K562 (cell line): ENCODE data around the gene USP48. TPM values are rescaled to one million over a fixed set of nuclear protein-coding genes. Genes with fewer than 3 reads are reported as not detected.

Experiments used
- ATAC-seq: fragments of 200-7000 bp; cut with Tn5 transposase; 3 replicates; pipeline ENCODE4 v1.9.1; 2020; ENCODE audit warnings: moderate library complexity
- BruUV-seq: library from RNA; stranded (reverse); fragments of 400-500 nt; replicated peaks from 2 replicates; lab custom pipeline; 2021; lab: Mats Ljungman, UMichigan
- CTCF ChIA-PET: fragments of 300-600 bp; formaldehyde crosslinking; extraction: SDS; loops from one replicate; lab custom pipeline; 2021; ENCODE audit warnings: low intra/inter-chr PET ratio; lab: Yijun Ruan, JAX
- POLR2A ChIA-PET: fragments of 300-600, 350-650 bp; sonication (Branson Sonifier 250); formaldehyde crosslinking; extraction: SDS; loops from one replicate; lab custom pipeline; 2021; ENCODE audit warnings: antibody characterized with exemption, inconsistent platforms; lab: Yijun Ruan, JAX
- DNase-seq, 4 experiments: peaks; one replicate each; pipeline versions ENCODE4 v3.0.0 to v3.0.0-alpha.2; 2011 to 2018; ENCODE audit warnings: low spot score in 3 of 4, mixed read lengths in 3 of 4; ENCODE audit errors: extremely low read depth in 1 of 4
- FAIRE-seq: peaks from 2 replicates; lab custom pipeline; 2011; peaks lifted over from hg19 to GRCh38; lab: Jason Lieb, UNC
- H2AFZ ChIP-seq: 2 replicates; pipeline ENCODE4 v1.6.0; 2011; ENCODE audit warnings: low read depth, low read length, control low read depth, inconsistent platforms
- H3K27ac ChIP-seq: fragments of 200-600 bp; 3 replicates; pipeline ENCODE4 v1.8.0; 2011; ENCODE audit warnings: low read depth, mild to moderate bottlenecking, control low read depth, inconsistent platforms, low read length, moderate library complexity, mixed read lengths; ENCODE audit errors: extremely low read depth
- H3K27me3 ChIP-seq, 2 experiments: fragments of 300-600 bp in 1 of 2; 2 replicates in 1 of 2; 3 replicates in 1 of 2; pipeline versions ENCODE4 v1.6.0 to v1.8.0; 2011; ENCODE audit warnings: inconsistent platforms in 2 of 2, low read length in 2 of 2, mild to moderate bottlenecking in 1 of 2, mixed read lengths in 1 of 2, moderate library complexity in 1 of 2; ENCODE audit not compliant: control insufficient read depth in 2 of 2, insufficient read depth in 2 of 2
- H3K36me3 ChIP-seq: fragments of 300-600 bp; 3 replicates; pipeline ENCODE4 v1.8.0; 2011; ENCODE audit warnings: mild to moderate bottlenecking, low read length, inconsistent platforms; ENCODE audit not compliant: control insufficient read depth, insufficient read depth
- H3K4me1 ChIP-seq, 2 experiments: fragments of 200-600 bp in 1 of 2; replicated peaks in 1 of 2; 2 replicates in 1 of 2; 3 replicates in 1 of 2; pipeline versions ENCODE4 v1.5.1 to v1.8.0; 2011; ENCODE audit warnings: inconsistent platforms in 2 of 2, low read length in 2 of 2, mild to moderate bottlenecking in 1 of 2, mixed read lengths in 1 of 2, moderate library complexity in 1 of 2; ENCODE audit not compliant: control insufficient read depth in 2 of 2, insufficient read depth in 2 of 2
- H3K4me2 ChIP-seq: 2 replicates; pipeline ENCODE4 v1.6.1; 2011; ENCODE audit warnings: low read length, control low read depth, inconsistent platforms, mixed read lengths; ENCODE audit not compliant: insufficient read depth
- H3K4me3 ChIP-seq: fragments of 200-600 bp; sonication (generic), shearing (Covaris generic); 2 replicates; pipeline ENCODE4 v1.5.1; 2016; ENCODE audit warnings: control low read depth, inconsistent platforms
- H3K79me2 ChIP-seq: fragments of 200-600 bp; 3 replicates; pipeline ENCODE4 v1.8.0; 2011; ENCODE audit warnings: low read length, inconsistent platforms; ENCODE audit not compliant: control insufficient read depth, insufficient read depth
- H3K9ac ChIP-seq, 2 experiments: 2 replicates each; pipeline versions ENCODE4 v1.6.0 to v1.6.1; 2011; ENCODE audit warnings: low read depth in 2 of 2, low read length in 2 of 2, control low read depth in 1 of 2, inconsistent platforms in 1 of 2, mild to moderate bottlenecking in 1 of 2, mixed read lengths in 1 of 2; ENCODE audit not compliant: insufficient read depth in 1 of 2
- H3K9me1 ChIP-seq: one replicate; pipeline ENCODE4 v1.6.0; 2011; ENCODE audit warnings: inconsistent platforms, mild to moderate bottlenecking, low read length, moderate library complexity; ENCODE audit not compliant: control insufficient read depth, insufficient read depth
- H3K9me3 ChIP-seq: replicated peaks from 2 replicates; pipeline ENCODE4 v1.5.1; 2011; ENCODE audit warnings: low read depth, low read length, inconsistent platforms; ENCODE audit not compliant: control insufficient read depth, insufficient read depth
- H4K20me1 ChIP-seq: replicated peaks from 2 replicates; pipeline ENCODE4 v1.6.1; 2011; ENCODE audit warnings: low read length, inconsistent platforms, mixed read lengths; ENCODE audit not compliant: control insufficient read depth, insufficient read depth
- ARID1B ChIP-seq: fragments of 450-650 bp; IDR thresholded peaks from 2 replicates; pipeline ENCODE4 v1.6.1; 2016; ENCODE audit warnings: antibody characterized with exemption, mild to moderate bottlenecking, inconsistent platforms
- E2F3 ChIP-seq: fragments of 250-450 bp; sonication (Bioruptor Pico); IDR thresholded peaks from 2 replicates; pipeline ENCODE4 v1.4.0; 2020; ENCODE audit warnings: mild to moderate bottlenecking
- HES1 ChIP-seq: fragments of 450-650 bp; IDR thresholded peaks from 2 replicates; pipeline ENCODE4 v1.6.1; 2016; ENCODE audit warnings: low read depth, mild to moderate bottlenecking, moderate library complexity
- KLF10 ChIP-seq: fragments of 250-450 bp; sonication (Bioruptor Pico); IDR thresholded peaks from 2 replicates; pipeline ENCODE4 v1.6.1; 2021; ENCODE audit warnings: matching md5 sums
- MECOM ChIP-seq: fragments of 250-450 bp; sonication (Bioruptor Pico); IDR thresholded peaks from 2 replicates; pipeline ENCODE4 v1.8.0; 2022; ENCODE audit warnings: inconsistent platforms
- NFYB ChIP-seq: IDR thresholded peaks from 2 replicates; pipeline ENCODE4 v1.6.1; 2011; ENCODE audit warnings: mild to moderate bottlenecking, moderate library complexity; ENCODE audit not compliant: insufficient read length; ENCODE audit errors: extremely low read depth
- PTRF ChIP-seq: fragments of 450-650 bp; IDR thresholded peaks from 2 replicates; pipeline ENCODE4 v1.6.1; 2016; ENCODE audit warnings: mild to moderate bottlenecking, missing genetic modification characterization, missing compliant biosample characterization
- RBM15 ChIP-seq: fragments of 200-400 bp; formaldehyde crosslinking; IDR thresholded peaks from 2 replicates; pipeline ENCODE4 v1.6.1; 2018; ENCODE audit warnings: mild to moderate bottlenecking, low read length, moderate library complexity; ENCODE audit not compliant: insufficient read depth
- RCOR1 ChIP-seq, 2 experiments: IDR thresholded peaks; 2 replicates each; pipeline ENCODE4 v1.6.1; 2012; ENCODE audit warnings: low read depth in 2 of 2, low read length in 2 of 2, borderline replicate concordance in 1 of 2, improper control_type of control experiment in 1 of 2
- RFX7 ChIP-seq: fragments of 250-450 bp; sonication (Bioruptor Pico); IDR thresholded peaks from 2 replicates; pipeline ENCODE4 v1.5.1; 2021; ENCODE audit warnings: mild to moderate bottlenecking
- SAP30 ChIP-seq: fragments of 200-600 bp; sonication (generic); IDR thresholded peaks from 2 replicates; pipeline ENCODE4 v1.6.1; 2012; ENCODE audit warnings: borderline replicate concordance, low read depth, mild to moderate bottlenecking, moderate library complexity, low read length, control low read depth, inconsistent platforms; ENCODE audit not compliant: insufficient read depth, poor library complexity, severe bottlenecking
- SIN3A ChIP-seq, 2 experiments: fragments of 150-350 bp in 1 of 2; IDR thresholded peaks; 2 replicates each; pipeline ENCODE4 v1.6.1; 2011 to 2016; ENCODE audit warnings: borderline replicate concordance in 2 of 2, low read depth in 2 of 2, low read length in 2 of 2, mild to moderate bottlenecking in 2 of 2, moderate library complexity in 2 of 2; ENCODE audit not compliant: control insufficient read depth in 1 of 2
- TCF7L2 ChIP-seq: fragments of 150-350 bp; IDR thresholded peaks from 2 replicates; pipeline ENCODE4 v1.6.1; 2016; ENCODE audit warnings: low read depth, mild to moderate bottlenecking, low read length, moderate library complexity
- TEAD4 ChIP-seq, 2 experiments: sonication (generic) in 1 of 2; formaldehyde crosslinking in 1 of 2; IDR thresholded peaks; 2 replicates each; pipeline versions ENCODE4 v1.6.1 to v1.8.0; 2012 to 2022; ENCODE audit warnings: borderline replicate concordance in 1 of 2, inconsistent platforms in 1 of 2, low read length in 1 of 2, mild to moderate bottlenecking in 1 of 2, missing genetic modification reagents in 1 of 2
- TFE3 ChIP-seq: fragments of 450-650 bp; formaldehyde crosslinking; IDR thresholded peaks from 2 replicates; pipeline ENCODE4 v1.4.0; 2020; ENCODE audit warnings: mild to moderate bottlenecking, mixed read lengths
- ZFPM2 ChIP-seq: fragments of 250-450 bp; sonication (Bioruptor Pico); IDR thresholded peaks from 2 replicates; pipeline ENCODE4 v1.5.1; 2022; ENCODE audit warnings: mild to moderate bottlenecking
- ZNF224 ChIP-seq: sonication (generic); formaldehyde crosslinking; IDR thresholded peaks from 2 replicates; pipeline ENCODE4 v1.8.0; 2022; ENCODE audit warnings: mild to moderate bottlenecking, missing genetic modification reagents
- ZNF668 ChIP-seq: fragments of 250-450 bp; sonication (Bioruptor Pico); IDR thresholded peaks from 2 replicates; pipeline ENCODE4 v1.8.0; 2022; ENCODE audit warnings: mild to moderate bottlenecking, inconsistent platforms
- ZNF785 ChIP-seq: fragments of 250-450 bp; sonication (Bioruptor Pico); IDR thresholded peaks from 2 replicates; pipeline ENCODE4 v1.4.0; 2020; ENCODE audit warnings: mild to moderate bottlenecking
- WGBS: fragments of 100-300 bp; shearing (Covaris generic); methylation state at CpG from one replicate; pipeline ENCODE4 v1.1.6; 2016; ENCODE audit warnings: low coverage, mixed read lengths; ENCODE audit not compliant: insufficient coverage; ENCODE audit errors: missing lambda C conversion rate; 5-methylcytosine and 5-hydroxymethylcytosine counted together
- in situ Hi-C: fragments of 300-500 bp; cut with MboI; formaldehyde crosslinking; loops from 4 replicates; pipeline ENCODE4 v1.15.0; 2018; ENCODE audit warnings: inconsistent platforms, mixed read lengths
- intact Hi-C: fragments of 100-400 bp; cut with micrococcal nuclease; formaldehyde crosslinking; loops from 2 replicates; pipeline ENCODE4 v1.14.2; 2022
- polyA plus RNA-seq, 8 experiments: library from polyadenylated mRNA; depleted of rRNA in 4 of 8; stranded (reverse) in 5 of 8; unstranded in 3 of 8; fragments of >200 nt; fragmentation: Nextera tagmentation in 2 of 8; fragmentation: Illumina TruSeq in 1 of 8; extraction: Ambion mirVana in 2 of 8; extraction: Trizol in 1 of 8; gene quantifications; 2 replicates each; pipeline versions ENCODE4 v1.2.1 to v1.2.3, GENCODE V29; 2011 to 2014; ENCODE audit warnings: inconsistent platforms in 1 of 8, missing spikeins in 1 of 8
- total RNA-seq, 7 experiments: library from RNA; depleted of rRNA in 6 of 7; stranded (reverse); fragments of >200 nt in 6 of 7; fragmentation: Illumina TruSeq in 2 of 7; extraction: Trizol in 2 of 7; gene quantifications; 2 replicates each; pipeline versions ENCODE4 v1.2.1 to v1.2.3, GENCODE V29; 2011 to 2021; ENCODE audit warnings: low replicate concordance in 1 of 7
- TF ChIP-seq, protein P1 (sequence below): IDR thresholded peaks from 3 replicates; pipeline ENCODE4 v1.6.1; 2011; ENCODE audit warnings: borderline replicate concordance, mild to moderate bottlenecking; ENCODE audit not compliant: insufficient read length, insufficient read depth

The USP48 gene
- total and polyA plus RNA-seq, 9 of the 15 experiments (the other 6 are each of a cell fraction or from before 2014, with no cell fraction given) = 23.3 to 123 (median 106) TPM

GRCh38 chr1:21661886-21662285, 121.1 kb downstream of the USP48 start:
- peaks cover 30% of the 10 kb centered on the region for H4K20me1 ChIP-seq
- no peak overlapping the region for H3K27ac ChIP-seq
- intact Hi-C loops = no loop called here
- H3K4me1 ChIP-seq = peaks cover 10 to 34% of the 10 kb centered on the region in 2 experiments; a peak in 4 of 5 replicates
- no peak overlapping the region for H3K4me3 ChIP-seq
- no peak overlapping the region for H3K4me2 ChIP-seq
- no peaks in the 10 kb centered on the region for H3K9me3 ChIP-seq
- POLR2A ChIA-PET = interaction anchor here (0.6 to 1.5 kb wide), 5 partner anchors 8 to 215 kb away, joined by 3 to 6 read pairs (median 3); no protein-coding TSS in a partner anchor
- no peak for FAIRE-seq
- H3K9me1 ChIP-seq = peaks cover 5% of the 10 kb centered on the region
- no peak overlapping the region for H3K9ac ChIP-seq
- no peaks in the 10 kb centered on the region for H3K27me3 ChIP-seq
- BruUV-seq = no TSS peak
- WGBS = 43% methylated on average over 5 of the region's 5 CpGs
- DNase-seq = no peak
- ATAC-seq = no peak
- peaks cover 4% of the 10 kb centered on the region; the same call in 1 of the 3 replicates for H3K36me3 ChIP-seq
- TF ChIP-seq PTRF (tag) (no peak), SAP30 (no peak), ZFPM2 (CRISPR knock-in tag) (no peak), TEAD4 (IDR thresholded peaks at IDR 0.05; ENCODE audit: low read length) (no peak), TEAD4 (CRISPR knock-in tag; IDR thresholded peaks at IDR 0.05; ENCODE audit: borderline replicate concordance) (no peak), ARID1B (no peak), HES1 (no peak), ZNF668 (no peak), KLF10 (CRISPR knock-in tag) (no peak), TFE3 (CRISPR knock-in tag) (no peak), ZNF785 (no peak), SIN3A (IDR thresholded peaks at IDR 0.05; ENCODE audit: borderline replicate concordance in 2 of 2, control insufficient read depth in 1 of 2, low read depth in 2 of 2, low read length in 2 of 2) (no peak), ZNF224 (no peak), RBM15 (no peak), RCOR1 (IDR thresholded peaks at IDR 0.05; ENCODE audit: borderline replicate concordance in 1 of 2, low read depth in 2 of 2, low read length in 2 of 2) (no peak), E2F3 (CRISPR knock-in tag) (no peak), TCF7L2 (no peak), NFYB (no peak), MECOM (CRISPR knock-in tag) (no peak), RFX7 (no peak)
- TF ChIP-seq, protein P1, sequence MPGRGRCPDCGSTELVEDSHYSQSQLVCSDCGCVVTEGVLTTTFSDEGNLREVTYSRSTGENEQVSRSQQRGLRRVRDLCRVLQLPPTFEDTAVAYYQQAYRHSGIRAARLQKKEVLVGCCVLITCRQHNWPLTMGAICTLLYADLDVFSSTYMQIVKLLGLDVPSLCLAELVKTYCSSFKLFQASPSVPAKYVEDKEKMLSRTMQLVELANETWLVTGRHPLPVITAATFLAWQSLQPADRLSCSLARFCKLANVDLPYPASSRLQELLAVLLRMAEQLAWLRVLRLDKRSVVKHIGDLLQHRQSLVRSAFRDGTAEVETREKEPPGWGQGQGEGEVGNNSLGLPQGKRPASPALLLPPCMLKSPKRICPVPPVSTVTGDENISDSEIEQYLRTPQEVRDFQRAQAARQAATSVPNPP = no peak
- H2AFZ ChIP-seq = no peak overlapping the region
- H3K79me2 ChIP-seq = no peaks in the 10 kb centered on the region
- in situ Hi-C loops = loop anchor here (25.0 kb wide), 1 partner anchor 150 kb away; the partner anchor contains the start of gene ALPL
- CTCF ChIA-PET = interaction anchor here (0.6 kb wide), 1 partner anchor 99 kb away, joined by 3 read pairs; no protein-coding TSS in a partner anchor
